ENCODE data around the gene NUSAP1.
"Not testable (repeated sequence)": the region's sequence is repeated elsewhere in the genome, so short reads cannot be mapped to it uniquely, and the experiment has no call there.

- TF ChIP-seq POLR2A, CTCF, EP300, POLR2AphosphoS5 (IDR thresholded peaks at IDR 0.05): not testable (repeated sequence)
These were observed 51.5 kb downstream of the NUSAP1 start for GRCh38 chr15:41383974-41384749.

Data from gastroesophageal sphincter (tissue), 3 donors.